Activated CD4-positive, alpha-beta T cell treated with anti-CD3 and anti-CD28 coated beads, Interleukin-2, amount 50 U/mL, for 16 hours (primary cell): Measurements from ENCODE around the gene CPT1B.

ENCODE experiments used
- DNase-seq: peaks from one replicate; pipeline ENCODE4 v3.0.0-alpha.2; 2020

CPT1B gene

DNA sequence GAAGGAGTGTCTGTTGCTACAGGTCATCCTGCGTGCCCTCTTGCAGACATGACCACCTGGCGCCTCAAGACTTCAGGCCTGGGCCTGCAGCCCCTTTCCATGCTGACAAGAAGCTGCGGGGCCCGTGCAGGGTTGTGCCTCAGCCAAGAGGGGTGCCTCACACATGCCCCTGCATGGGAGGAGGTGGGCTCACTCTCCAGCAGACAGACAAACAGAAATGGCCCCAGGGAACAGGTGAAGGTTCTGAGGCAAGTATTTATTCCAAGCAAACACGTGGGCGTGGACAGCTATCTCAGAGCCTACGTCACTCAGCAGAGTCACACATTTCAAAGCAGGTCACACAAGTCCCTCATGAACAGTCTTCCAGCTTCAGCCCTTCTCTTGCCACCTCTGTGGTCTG, 9.6 kb downstream of the CPT1B start:
- no peak for DNase-seq

DNA sequence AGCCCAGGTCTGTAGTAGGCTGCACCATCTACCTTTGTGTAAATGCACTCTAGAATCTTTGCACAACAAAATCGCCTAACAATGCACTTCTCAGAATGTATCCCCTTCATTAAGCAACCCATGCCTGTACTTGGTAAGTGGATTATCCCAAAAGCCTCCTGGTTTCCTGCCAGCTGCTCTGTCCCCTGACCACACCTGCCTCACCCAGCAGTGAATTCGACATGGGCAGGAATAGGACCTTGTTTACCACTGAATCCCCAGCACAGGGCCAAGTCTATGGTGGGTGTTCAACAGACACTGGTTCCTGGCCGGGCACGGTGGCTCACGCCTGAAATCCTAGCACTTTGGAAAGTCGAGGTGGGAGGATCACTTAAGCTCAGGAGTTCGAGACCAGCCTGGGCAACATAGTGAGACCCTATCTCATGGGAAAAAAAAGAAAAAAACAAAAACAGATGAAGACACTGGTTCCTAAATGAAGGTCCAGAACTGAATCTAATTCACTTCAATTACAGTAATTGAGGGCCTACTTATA, 10.4 kb downstream of the CPT1B start:
- no peak for DNase-seq

DNA sequence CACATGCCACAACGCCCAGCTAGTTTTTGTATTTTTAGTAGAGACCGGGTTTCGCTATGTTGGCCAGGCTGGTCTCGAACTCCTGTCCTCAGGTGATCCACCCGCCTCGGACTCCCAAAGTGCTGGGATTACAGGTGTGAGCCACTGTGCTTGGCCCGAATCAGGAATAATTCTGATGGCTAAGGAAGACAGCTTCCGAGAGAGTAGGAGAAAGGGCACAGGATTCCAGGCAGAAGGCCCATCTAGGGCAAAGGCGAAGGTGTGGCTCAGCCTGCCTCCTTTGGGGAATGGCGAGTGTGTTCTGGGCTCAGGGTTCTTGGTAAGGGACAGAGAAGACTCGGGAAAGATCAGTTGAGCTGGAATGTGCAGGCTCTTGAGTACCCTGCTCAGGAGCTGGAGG, 13.9 kb downstream of the CPT1B start:
- DNase-seq = no peak

- DNase-seq = no peak
These were observed 14.6 kb downstream of the CPT1B start for GRCh38 chr22:50563413-50564160.

- peak; percentile 98 for DNase-seq
These were observed 15.5 kb downstream of the CPT1B start, which contains the start of gene SYCE3 for GRCh38 chr22:50562523-50563412. SYCE3 (minus strand) TSS chr22:50562919; CDS start chr22:50556405, 6,514 bp downstream.

- no peak for DNase-seq
These were observed 16.5 kb downstream of the CPT1B start for GRCh38 chr22:50561401-50562358.

DNA sequence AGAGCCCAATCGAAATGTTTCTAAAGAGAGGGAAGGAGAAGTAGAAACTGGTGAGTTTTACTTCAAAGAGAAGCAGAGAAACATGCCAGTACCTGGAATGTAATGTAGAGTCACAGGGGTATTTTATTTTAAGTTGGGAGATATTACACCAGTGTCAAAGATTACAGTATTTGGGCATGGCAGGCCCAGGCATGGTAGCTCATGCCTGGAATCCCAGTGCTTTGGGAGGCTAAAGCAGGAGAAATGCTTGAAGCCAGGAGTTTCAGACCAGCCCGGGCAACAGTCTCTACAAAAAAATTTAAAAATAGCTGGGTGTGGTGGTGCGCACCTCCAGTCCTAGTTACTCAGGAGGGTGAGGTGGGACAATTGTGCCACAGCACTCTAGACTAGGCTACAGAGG, 18.2 kb downstream of the CPT1B start:
- no peak for DNase-seq

- DNase-seq = no peak
These were observed 21.5 kb downstream of the CPT1B start for GRCh38 chr22:50556703-50557102.

DNA sequence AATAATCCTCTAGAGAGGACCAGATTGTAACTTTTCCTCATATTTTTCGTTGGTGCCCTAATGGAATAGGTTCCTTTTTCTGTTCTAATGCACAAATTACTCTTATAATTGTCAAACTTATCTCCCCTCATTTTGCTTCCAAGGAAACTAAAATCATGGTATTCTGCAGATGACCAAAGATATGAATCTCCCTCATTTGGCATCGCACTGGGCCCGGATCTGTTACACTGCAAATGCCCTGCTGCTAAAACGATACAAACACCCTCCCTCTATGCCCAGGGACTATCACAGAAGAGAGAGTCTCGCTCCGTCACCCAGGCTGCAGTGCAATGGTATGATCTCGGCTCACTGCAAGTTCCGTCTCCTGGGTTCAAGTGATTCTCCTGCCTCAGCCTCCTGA, 24.9 kb downstream of the CPT1B start:
- DNase-seq = no peak

DNA sequence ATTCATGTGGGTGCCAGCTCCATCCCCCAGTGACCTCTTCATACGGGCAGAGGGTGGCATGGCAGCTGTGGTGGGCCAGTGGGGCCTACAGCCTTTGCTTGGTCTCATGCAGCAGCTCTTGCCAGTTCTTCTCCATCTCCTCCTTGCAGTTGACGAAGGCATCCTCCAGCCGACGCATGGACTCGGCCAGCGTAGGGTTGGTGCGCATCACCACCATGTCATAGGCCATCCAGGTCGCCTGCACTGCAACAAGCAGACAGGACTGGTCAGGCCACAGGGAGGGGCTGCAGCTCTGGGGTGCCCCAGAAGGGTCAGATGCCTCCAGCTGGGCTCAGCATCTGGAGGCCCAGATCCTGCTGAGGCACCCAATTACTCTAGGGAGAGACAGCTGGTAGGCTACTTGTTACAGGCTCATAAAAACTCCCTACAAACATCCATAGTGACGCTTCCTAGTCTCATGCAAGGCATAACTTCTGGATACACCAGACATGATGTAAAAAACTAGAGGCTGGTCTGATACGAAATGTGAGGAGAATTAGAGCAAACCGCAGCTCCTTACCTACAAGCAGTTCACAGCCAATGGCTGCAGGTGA, 27.0 kb downstream of the CPT1B start:
- no peak for DNase-seq

- DNase-seq = no peak
These were observed 27.8 kb downstream of the CPT1B start for GRCh38 chr22:50550395-50550794.

DNA sequence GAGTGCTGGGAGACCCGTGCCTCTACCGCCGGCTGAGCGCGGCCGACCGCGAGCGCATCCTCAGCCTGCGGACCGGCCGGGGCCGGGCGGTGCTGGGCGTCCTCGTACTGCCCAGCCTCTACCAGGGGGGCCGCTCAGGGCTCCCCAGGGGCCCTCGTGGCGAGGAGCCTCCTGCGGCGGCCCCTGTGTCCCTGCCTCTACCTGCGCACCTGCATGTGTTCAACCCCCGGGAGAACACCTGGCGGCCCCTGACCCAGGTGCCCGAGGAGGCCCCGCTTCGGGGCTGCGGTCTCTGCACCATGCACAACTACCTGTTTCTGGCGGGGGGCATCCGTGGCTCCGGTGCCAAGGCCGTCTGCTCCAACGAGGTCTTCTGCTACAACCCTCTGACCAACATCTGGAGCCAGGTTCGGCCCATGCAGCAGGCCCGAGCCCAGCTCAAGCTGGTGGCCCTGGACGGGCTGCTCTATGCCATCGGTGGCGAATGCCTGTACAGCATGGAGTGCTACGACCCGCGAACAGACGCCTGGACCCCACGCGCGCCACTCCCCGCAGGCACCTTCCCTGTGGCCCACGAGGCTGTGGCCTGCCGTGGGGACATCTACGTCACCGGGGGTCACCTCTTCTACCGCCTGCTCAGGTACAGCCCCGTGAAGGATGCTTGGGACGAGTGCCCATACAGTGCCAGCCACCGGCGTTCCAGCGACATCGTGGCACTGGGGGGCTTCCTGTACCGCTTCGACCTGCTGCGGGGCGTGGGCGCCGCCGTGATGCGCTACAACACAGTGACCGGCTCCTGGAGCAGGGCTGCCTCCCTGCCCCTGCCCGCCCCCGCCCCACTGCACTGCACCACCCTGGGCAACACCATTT, 29.1 kb downstream of the CPT1B start:
- DNase-seq = no peak

DNA sequence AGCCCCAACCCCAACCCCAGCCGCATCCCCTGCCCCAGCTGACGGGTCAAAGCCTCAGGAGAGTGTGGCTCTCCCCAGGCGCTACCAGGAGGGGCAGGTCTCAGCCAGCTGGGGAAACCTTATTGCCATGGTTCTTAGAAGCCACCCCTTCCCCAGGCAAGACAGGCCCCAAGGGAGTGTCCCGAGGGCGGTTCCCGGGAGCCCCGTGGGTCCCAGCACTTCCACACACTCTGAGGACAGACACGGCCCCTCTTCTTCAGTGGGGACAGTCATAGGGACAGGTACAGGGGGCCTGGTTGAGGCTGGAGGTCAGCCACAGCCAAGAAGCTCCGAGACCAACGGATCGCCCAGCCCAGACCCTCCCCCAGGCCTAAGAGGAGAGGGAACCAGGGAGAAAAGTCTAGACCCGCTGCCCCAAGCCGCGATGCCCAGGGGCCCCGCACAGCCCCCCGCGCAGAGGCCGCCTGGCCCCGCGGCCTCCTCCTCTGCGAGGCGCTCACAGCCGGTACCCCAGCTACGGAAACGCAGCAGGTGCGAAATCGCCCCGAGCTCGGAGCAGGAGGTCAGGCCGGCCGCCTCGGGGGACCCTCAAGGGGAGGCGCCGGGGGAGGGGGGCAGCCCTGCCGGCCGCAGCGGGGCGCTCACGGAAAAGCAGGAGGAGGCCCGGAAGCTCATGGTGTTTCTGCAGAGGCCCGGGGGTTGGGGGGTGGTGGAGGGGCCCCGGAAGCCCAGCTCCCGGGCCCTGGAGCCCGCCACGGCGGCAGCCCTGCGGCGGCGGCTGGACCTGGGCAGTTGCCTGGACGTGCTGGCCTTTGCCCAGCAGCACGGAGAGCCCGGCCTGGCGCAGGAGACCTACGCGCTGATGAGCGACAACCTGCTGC, 29.9 kb downstream of the CPT1B start:
- DNase-seq = no peak

DNA sequence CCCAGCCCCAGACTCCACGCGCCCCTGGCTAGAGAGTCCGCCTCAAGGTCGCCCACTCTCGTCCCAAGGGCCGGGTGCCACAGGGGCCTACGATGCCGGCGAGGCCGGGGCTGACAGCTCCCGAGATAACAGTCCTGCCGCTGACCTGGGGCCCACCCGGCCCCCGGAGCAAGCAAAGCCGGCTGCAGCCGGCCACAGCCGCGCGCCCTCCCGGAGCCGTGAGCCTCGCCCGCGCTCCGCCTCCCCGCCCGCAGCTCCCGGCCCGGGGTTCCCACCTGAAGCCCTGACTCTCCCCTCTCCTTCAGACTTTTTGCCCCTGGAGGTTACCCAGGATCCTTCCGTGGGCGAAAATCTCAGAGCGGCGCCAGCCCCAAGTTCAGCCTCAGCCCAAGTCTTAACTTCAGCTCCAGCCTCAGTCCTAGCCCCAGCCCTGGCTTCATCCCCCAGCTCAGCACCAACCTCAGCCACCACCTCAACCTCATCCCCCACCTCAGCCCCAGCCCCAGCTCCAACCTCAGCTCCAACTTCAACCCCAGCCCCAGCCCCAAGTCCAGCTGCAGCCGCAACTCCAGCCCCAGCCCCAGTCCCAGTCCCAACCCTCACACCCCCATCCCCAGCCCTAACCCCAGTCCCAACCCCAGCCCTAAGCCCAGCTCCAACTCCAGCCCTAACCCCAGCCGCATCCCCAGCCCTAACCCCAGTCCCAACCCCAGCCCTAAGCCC, 30.8 kb downstream of the CPT1B start:
- no peak for DNase-seq

- no peak for DNase-seq
These were observed 31.6 kb downstream of the CPT1B start for GRCh38 chr22:50546326-50547262.

DNA sequence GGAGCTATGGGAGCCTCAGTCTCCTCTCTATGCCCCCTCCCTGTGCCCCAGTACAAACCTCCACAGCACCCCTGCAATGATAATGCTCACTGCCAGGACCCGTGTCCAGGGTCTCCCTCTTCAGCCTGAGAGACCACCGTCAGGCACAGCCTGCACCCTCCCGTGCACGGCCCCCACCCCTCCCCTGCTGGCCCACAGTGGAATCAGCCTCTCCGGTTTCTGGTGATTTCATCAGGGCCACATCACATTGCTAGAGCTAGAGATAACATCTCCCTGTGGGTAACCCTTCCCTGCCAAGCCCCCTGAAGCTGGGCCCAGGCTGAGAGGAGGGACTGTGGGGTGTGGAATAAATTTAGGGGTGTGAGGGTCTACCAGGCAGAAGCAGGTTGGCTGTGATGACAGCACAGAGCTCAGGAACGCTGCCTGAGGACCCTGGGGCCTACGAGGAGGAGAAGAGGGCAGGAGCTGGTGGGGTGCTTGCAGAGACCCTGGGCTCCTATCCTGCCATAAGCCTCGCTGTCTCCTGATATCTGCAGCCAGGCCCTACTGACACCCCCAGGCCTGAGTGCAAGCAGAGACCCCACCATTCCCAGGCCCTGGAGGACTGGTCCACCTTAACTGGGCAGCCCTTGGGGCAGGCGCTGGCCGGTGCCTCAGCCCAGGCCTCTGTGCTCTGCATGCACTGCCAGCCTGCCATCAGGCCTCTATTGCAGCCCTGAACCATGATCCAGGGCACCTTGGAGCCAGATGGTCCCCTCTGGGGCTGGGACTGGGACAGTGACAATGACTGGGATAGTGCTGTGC, 32.5 kb downstream of the CPT1B start, which contains the start of gene KLHDC7B:
Gene KLHDC7B (plus strand): TSS at position 378 of the 804 bp plus-strand sequence. CDS start 345 bp downstream, at position 723.
- no peak for DNase-seq

DNA sequence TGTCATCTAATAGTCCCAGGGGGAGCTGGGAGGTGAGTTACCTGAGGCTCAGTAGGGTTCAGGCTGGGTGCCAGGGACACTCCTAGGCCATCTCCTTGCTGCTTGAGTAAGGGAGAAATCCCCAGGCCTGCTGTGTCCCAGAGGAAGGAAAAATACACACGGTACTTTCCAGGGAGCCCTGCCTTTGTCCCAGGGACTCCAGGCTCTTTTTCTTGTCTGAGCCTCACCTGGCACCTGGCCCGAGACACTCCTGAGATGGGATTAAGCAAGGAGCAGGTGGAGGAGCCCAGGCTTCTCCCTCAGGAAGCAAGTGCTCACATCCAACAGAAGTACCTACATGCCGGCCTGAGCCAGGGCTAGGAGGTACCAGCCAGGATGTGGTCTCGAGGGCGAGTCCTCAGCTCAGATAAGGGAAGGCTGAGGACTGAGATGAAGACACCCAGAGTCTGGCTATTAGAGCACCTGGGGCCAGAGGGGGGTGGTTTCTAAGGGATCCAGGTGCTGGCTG, 33.4 kb downstream of the CPT1B start:
- DNase-seq = no peak
